Body of pancreas (tissue), 4 donors: Measurements from ENCODE around the gene TPM1.

Source experiments
- POLR2A ChIP-seq, 3 donors: fragments of 450-650 bp; IDR thresholded peaks; one replicate each; pipeline ENCODE4 v1.6.1; 2016; ENCODE audit warnings: antibody characterized with exemption in 3 of 3, mild to moderate bottlenecking in 2 of 3
- TF ChIP-seq, protein P1 (sequence below), 7 experiments: fragments of 450-650 bp in 4 of 7; fragments of 200-600 bp in 3 of 7; sonication (generic) in 3 of 7; IDR thresholded peaks; one replicate each; pipeline ENCODE4 v1.5.1; 2016 to 2019; ENCODE audit warnings: antibody characterized with exemption in 7 of 7

- TF ChIP-seq, protein P1, sequence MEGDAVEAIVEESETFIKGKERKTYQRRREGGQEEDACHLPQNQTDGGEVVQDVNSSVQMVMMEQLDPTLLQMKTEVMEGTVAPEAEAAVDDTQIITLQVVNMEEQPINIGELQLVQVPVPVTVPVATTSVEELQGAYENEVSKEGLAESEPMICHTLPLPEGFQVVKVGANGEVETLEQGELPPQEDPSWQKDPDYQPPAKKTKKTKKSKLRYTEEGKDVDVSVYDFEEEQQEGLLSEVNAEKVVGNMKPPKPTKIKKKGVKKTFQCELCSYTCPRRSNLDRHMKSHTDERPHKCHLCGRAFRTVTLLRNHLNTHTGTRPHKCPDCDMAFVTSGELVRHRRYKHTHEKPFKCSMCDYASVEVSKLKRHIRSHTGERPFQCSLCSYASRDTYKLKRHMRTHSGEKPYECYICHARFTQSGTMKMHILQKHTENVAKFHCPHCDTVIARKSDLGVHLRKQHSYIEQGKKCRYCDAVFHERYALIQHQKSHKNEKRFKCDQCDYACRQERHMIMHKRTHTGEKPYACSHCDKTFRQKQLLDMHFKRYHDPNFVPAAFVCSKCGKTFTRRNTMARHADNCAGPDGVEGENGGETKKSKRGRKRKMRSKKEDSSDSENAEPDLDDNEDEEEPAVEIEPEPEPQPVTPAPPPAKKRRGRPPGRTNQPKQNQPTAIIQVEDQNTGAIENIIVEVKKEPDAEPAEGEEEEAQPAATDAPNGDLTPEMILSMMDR (IDR thresholded peaks at IDR 0.05): no peak
- no peak for TF ChIP-seq POLR2A (IDR thresholded peaks at IDR 0.05)
Measured at GRCh38 chr15:63015618-63016017, 26.9 kb upstream of the TPM1 start.
